NCI-H345 treated with DMSO at 0.1 percent for 48 hours (cell line): ENCODE measurements around the gene MUL1.

Experiments used
- DNase-seq: peaks from one replicate; lab custom pipeline; 2025; ENCODE audit not compliant: unreplicated experiment; lab: John Stamatoyannopoulos, UW

MUL1 gene

DNA sequence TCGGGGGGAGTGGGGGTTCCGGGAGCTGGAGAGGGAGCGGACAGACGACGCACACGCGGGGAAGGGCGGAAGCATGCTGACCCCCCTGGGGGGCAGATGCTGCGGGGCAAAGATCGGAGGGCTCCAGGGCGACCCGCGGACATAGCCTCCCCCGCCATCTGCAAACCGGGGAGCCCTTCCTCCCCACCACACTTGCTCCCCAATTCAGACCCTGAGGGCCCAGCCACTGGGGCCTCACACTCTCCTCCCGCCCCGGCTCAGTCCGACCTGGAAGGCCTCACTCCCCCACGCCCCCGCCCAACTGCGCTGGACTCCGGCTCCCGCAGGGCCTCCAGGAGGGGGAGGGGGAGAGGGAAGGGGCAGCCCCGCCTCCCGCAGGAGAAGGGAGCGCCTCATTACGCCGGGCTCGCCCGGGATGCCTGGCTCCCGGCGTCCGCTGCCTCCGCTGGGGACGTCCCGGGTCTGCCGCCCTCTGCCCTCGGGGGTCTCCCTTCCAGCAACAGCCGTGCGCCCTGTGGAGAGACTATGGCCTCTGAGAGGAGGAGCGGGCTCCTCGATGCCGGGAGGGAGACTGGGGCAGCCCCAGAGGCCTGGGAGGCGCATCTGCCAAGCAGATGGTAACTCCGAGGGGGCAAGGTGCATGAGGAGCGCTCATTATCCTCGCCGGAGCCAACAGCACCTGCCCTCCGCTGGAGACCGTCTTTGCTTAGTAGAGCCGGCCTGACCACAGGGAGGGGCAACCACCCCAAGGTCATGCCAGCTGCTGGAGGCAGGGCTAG lies 21.3 kb downstream of the MUL1 start:
- peak; percentile 71 for DNase-seq

DNA sequence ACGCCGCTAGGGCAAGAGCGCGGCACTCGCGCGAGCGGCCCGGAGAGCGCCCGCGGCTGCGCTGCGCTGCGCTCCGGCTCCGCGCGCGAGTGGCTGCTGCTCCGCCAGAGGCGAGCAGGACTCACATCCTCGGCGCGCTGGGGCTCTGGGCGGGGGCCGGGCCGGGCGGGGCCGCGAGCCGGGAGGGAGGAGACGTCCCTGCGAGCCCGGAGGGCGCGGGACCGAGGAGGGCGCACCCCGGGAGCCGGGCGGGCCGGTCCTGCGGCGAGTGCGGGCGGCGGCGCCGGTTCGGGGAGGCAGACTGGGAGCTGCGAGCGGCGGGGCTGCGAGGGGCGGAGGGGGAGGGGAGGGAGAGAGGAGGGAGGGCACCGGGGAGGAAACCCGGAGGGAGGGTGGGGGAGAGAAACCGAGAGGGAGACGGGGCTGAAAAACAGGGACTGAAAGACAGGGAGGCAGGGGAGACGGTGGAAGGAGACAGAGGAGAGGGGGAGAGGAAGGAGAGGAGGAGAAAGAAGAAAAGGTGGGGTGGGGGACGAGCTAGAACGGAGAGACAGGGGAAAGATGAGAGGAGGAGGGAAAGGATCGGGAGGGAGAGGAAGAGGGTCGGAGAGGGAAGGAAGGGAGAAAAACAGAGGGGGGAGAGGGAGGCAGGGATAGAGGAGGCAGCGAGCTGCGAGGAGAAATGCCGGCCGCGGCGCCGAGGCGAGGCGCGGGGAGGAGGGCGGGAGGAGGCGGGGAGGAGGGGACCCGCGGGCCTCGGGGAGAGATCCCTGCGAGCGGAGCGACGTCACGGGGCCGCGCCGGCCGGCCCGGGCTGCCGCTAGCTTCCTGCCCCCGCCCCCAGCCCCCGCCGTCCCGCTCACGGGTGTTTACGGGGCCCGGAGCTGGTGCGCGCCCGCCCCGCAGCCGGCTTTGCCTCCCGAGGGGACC lies 22.2 kb downstream of the MUL1 start, which contains the start of gene CAMK2N1:
CAMK2N1 (minus strand) TSS at position 684 of the 930 bp plus-strand sequence. CDS start 831 bp downstream, outside the sequence.
- DNase-seq = no peak

DNA sequence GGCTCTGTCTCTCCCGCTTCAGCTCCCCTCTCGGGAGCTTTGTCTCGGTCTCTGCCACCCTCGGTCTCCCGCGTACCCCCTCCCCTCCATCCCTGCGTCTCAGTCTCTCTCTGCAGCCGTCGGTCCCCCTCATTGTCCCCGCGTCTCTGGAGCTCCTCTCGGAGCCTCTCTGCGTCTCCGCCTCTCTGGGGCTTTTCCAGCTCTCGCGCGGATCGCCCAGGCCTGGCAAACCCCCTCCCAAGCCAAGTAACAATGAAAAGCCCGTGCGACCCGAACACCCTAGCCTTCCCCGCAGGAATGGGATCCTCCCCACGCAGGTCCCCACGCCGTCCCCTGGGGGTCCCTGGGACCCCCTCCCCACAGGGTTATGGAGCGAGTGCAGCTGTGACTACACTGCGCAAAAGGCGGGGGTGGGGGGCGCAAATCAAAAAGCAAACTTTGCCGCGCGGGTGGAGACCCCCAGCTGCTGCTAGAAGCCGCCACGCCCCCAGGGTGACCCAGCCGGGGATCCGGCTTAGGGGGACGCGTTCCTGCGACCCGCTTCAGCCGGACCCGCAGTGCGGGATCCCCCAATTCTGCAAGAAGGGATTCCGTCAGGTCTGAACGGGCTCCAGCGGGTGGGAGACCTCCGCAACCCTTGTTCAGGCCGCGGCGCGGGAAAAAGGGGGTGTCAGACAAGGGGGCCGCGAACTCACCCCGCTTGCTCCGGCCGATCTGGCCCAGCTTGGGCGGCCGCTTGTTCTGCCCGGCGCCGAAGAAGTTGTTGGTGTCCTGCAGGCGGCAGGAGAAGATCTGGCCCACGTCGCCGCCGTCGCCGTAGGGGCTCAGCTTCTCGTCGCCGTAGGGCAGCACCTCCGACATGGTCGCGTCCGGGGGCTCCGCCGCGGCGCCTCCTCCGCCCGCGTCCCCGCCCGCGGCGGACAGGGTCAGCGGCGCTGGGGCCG lies 23.2 kb downstream of the MUL1 start:
- no peak for DNase-seq

DNA sequence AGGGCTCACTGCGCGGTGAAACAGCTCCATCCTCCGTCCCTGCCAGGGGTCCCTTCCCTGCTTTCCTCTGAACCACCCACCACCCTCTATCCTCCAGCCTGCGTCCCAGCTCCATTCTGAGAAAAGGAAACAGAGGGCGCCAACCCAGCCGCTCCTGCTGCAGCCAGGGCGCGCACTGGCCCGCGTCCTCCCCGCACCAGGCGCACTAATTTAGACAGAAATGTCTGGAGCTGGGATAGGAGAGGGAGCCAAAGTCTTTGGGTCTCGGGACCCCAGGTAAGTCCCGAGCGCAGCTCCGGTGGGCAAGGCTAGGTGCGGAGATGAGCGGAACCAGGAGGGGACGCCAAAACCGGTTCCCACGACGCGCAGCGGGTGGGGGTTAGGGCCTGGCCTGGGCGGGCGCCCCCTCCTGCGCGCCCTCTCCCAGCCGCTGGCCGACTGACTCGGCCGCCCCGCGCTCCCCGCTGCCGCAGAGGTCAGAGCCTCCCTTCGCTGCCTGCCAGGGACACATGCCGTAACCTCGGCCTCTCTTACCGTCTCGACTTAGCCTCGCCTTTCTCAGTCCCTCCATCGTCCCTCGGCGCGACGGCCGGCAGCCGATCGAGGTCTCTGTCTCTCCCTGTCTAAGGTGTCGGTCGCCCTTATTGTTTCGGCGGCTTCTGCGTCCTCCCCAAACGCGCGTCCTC lies 24.0 kb downstream of the MUL1 start:
- no peak for DNase-seq

DNA sequence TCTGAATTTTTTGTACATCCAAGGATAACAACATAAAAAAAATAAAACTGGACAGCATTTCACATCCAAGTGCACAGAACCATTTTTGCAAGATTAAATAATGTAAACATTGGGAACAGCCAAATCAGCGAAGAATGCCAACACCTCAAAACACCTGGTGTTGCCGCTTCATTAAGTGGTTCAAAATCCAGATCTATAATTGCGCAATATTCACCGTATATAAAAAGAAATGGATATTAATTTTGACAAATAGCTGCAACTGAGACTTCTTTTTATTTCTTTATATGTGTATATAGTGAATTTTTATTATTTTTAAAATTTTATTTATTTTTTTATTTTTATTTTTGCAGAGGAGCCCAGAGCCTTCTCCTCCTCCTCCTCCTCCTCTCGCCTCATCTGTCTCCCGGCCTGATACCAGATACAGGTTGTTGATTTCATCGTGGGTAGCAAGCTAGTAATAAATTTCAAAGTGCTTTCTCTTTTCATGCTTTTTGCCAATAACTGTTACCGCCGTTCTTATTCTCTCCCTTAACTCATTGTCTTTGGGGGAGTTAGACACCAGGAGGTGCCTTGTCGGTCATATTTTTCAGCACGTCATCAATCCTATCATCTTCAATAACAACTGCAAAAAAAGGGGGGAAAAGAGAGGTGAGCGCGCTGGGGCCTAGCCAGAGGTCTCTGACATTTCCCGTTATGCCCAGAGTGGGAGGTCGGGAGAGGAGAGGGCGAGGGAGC lies 24.7 kb downstream of the MUL1 start:
- DNase-seq = no peak

DNA sequence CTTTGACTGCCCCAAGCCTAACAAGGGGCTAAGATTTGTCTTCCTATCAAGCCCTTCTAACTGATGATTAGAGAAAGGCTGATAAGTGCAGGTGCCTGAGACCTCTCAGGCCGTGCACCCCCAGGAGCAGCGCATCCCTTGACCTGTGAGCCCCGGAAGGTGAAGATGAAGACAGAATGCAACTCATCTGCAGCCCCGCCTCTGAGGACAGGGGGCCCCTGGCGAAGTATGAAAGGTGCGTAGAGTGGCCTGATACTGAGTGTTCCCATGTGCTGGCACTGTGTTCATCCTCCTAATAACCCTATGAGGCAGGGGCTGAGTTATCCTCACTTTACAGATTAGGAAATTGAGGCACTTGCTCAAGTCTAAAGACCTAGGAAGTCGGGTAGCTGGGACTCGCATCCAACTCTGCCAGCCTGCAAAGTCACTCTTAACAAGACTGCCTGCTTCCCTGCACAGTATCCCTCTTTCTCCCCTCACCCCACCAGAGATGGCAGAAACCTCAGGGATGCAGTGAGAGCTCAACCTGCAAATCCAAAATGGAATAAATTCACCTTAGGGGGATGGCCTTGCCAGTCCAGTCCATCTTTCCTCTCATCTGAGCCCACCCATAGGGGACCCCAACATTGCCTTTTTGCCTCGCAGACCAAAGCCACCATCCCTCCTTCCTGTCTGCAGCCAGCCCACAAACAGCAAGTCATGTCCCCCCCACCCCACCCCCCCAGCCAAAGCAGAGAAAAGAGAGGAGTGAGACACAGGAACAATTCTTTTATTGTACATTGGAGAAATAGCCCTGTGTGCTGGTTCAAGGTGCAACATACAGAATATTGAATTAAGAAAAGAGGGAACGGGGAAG lies 26.1 kb downstream of the MUL1 start:
- DNase-seq = no peak

DNA sequence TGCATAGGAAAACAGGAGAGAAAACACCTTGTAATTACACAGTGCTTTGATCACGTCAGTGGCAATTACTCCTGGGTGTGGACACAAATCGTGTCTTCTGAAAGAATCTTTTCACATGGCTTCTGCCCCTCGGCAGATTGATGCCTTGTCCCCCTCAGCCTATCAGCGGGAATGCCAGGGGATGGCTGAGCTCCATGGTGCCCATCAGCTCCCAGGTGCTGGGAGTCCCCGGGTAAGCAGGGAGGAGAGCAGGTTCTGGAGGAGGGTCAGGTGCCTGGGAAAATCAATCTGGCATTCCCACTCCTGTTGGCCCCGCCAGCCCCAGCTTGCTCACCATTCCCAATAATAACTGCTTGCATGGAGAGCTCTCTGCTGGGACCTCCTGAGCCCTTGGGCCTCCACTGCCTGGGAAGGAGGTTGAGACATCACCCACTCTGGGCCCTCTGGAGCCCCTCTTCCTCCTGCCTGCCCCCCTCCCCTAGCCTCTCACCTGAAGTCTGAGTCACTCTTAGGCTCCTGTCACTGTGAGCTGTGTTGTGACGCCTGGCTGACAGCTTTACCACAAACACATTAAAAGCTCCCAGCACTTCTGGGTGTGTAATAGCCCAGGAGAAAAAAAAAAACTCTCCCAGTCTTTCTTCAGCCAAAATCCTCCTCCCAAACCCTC lies 26.9 kb downstream of the MUL1 start:
- DNase-seq = no peak

DNA sequence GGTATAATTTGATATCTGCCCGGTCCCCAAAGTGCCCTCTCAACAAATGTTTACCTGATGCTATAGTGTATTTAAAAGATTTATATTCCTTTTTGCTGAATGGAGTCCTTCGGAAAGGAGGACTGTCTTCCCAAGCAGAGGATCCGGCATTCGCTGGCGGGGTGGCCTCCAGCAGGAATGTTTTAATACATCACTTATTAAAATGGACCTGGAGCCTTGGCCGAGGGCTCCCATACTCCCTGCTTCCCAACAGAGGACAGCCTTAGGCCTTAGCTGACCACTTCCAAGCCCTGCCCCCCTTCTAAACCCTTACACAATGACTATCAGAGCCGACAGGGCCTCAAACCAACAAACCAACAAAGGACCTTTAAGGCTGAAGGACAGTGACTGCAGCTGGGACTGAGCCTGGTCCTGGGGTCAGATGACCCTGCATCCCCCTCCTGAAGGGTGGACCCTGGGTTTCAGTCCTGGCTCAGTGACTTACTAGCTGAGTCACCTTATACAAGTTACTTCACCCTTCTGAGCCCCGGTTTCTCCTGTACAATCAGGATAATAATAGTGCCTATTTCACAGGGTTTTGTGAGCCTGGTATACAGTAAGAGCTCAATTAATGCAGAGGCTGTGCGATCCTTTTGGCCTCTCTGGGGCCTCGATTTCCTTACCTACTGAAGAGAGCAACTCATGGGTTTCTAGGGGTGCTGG lies 27.6 kb downstream of the MUL1 start:
- DNase-seq = no peak

DNA sequence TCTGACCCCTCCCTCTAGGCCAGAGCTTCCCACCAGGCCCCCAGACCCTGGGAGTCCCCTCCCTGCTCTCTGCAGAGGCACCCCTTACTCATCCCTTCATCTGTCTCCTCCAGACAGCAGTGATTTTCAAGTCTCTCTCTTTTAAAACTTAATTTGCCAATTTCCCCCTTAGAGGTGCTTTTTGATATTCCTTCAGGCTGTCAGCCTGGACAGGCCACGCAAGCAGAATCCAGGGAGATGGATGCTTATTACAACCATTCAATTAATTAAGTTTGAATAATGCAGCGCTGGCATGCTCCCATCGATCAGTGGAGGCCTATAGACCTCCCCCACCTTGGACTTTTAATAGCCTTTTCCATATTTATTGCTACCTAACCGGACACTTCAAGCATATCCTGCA lies 28.1 kb downstream of the MUL1 start:
- no peak for DNase-seq

DNA sequence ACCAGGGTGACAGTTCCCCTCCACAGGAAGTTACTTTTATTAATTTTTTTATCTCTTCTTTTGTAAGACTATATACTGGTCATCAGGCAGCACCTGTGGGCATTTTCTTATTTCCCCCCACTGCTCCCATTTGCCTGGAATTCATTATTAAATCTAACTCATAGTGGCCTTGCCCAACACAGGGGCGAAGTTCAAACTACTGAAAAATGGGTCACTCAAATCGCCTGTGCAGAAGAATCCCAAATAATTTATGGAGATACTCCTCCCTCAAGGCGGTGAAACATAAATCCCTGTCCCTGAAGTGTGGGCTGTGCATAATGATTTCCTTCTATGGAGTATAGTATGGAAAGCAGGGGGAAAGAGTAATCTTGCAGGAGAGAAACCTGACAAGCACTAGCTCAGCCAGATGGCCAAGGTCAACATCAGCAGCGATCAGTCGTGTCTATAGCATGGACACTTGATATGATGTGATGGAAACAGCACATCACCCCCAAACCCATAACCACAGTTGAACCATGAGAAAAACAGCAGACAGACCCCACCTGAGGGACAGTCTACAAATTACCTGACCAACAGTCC lies 29.8 kb downstream of the MUL1 start:
- no peak for DNase-seq

DNA sequence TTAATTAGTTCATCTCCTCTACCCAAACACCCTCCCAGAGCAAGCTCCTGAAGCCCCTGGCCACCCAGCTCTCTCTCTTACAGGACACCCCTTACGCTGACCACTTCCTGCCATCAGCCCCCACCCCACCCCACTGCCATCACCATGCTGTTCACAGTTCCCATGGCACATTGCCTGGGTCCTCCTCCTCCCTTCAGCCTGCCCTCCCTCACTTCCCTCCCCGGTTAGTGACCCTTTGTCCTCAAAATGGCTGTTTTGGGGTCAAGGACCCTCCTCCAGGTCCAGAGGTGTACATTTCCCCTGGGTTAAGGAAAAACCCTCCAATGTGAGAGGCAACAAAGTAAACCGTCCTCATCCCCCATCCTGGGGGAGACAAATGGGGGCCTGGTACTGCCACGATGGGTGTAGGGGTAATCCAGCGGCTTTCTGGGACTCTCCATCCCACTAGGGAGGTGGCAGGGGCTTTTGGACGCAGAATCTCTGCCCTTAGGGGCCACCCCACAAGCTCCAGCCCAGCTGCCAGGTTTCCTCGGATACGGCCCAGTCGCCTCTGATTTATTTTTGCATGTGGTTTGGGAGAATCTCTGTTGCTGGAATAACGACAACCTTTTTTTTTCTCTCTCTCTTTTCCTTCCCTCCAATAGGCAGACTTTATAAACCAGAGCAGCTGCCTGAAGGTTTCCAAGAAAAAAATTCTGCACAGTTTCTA lies 30.4 kb downstream of the MUL1 start:
- DNase-seq = no peak

DNA sequence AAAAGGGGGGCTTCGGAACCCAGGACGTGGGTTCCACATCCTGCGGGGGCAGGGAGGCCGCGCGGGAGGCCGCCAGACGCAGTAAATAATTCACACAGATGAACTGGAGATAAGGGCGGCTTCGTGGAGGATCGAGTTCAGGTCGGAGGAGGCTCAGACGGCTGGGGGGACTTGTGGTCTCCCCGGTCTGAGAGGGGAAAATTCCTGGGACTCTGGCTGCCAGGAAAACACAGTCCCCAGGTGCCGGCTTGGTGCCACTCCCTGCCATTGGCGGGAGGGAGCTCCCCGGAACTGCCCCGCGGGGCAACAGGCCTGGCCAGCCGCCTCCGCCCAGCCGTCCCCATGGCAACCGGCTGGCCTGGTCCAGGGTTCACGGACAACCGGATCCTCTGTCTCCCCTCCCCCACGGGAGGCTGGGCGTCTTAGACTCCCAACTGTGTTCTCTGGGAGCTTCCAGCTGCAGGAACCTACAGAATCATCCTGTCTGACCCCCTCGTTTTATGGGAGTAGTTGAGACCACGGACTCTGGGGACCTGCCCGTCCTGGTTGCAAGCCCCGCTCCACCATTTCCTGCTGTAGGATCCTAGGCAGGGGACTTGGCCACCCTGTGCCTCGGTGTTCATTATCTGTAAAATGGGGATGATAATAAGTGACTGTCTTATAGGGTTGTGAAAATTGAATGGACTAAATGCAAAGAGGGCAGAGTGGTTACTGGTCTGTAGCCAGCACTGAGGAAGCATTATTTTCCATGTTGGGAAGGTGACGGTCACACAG lies 31.5 kb downstream of the MUL1 start:
- no peak for DNase-seq

DNA sequence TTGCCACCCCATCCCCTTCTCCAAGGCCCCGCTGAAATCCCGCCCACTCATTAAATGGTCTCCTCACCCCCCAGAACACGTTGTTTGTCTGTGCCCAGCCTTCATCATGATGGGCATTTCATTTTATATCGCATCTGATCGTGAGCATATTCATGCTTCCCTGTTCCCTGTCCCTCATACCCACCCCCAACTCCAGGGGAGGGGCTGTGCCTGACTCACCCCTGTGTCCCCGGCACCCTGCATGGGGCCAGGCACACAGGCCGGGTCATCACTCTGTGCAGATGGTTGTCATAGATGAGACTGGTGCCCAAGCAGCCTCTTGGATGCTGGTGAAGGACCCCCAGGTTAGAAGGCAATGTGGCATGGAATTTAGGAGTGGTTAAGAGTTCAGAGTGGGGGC lies 33.0 kb downstream of the MUL1 start:
- DNase-seq = no peak

DNA sequence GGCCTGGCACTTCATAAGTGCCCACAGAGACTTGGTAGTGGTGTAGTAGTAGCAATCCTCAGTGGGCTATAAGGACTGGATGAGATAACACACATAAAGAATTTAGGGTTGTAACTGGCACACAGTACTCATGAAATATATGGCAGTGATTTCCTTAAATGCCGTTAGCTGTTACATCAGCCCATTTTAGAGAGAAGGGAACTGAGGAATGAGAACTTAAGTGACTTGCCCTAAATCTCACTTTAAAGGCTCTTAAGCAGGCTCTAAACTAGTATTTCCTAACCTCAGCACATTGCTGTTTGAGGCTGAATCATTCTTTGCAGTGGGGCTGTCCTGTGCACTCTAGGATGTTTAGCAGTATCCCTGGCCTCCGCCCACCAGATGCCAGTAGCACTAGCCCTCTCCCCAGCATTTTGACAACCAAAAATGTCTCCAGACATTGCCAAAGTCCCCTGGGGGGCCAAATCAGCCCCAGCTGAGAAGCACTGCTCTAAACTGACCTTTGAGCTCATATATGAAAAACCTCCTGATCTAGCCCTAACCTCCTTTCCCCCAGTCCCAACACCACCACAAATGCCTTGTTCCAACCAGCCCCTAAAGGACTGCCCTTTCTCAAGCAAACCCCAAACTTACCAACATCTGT lies 33.5 kb downstream of the MUL1 start:
- no peak for DNase-seq

DNA sequence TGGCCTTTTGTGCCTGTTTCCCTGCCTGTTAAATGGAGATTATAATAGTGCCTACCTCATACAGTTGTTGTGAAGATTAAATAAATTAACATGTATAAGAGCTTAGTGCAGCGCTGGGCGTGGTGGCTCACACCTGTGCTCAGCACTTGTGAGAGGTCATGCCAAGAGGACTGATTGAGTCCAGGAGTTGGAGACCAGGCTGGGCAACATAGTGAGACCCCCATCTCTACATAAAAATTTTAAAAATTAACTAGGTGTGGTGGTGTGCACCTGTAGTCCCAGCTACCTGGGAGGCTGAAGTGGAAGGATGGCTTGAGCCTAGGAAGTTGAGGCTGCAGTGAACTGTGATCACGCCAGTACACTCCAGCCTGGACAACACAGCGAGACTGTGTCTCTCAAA lies 34.1 kb downstream of the MUL1 start:
- no peak for DNase-seq
